Left lobe of liver (tissue), 2 donors: ENCODE measurements around the gene PRRC2A. TPM values are rescaled to one million over a fixed set of nuclear protein-coding genes. Genes with fewer than 3 reads are reported as not detected.

Experiments used
- ATAC-seq: fragments of 200-7000 bp; cut with Tn5 transposase; one replicate; pipeline ENCODE4 v1.9.1; 2020; ENCODE audit warnings: mild to moderate bottlenecking, moderate library complexity
- DNase-seq: peaks from one replicate; pipeline ENCODE4 v3.0.0-alpha.2; 2020; ENCODE audit warnings: low spot score
- total RNA-seq: library from RNA; stranded (reverse); gene quantifications from one replicate; pipeline ENCODE4 v1.2.1, GENCODE V29; 2021
- donor health status: DM: no; HTN: no; CAD: no; lungs with moderate emphysema.
- donor health status: DM: no; HTN: yes; CAD: no.

PRRC2A gene
- 47.3 TPM for total RNA-seq

- peak; percentile 87 for ATAC-seq
Observed at GRCh38 chr6:31620586-31621319, at the start of gene PRRC2A. Gene PRRC2A (plus strand): TSS chr6:31620715. CDS start chr6:31622790, 2,075 bp downstream.

GRCh38 chr6:31572041-31572911 is 48.2 kb upstream of the PRRC2A start, which contains the start of gene LTA:
Gene LTA (plus strand): TSS chr6:31572289. CDS start chr6:31572743, 454 bp downstream.
- DNase-seq (no peak), ATAC-seq (no peak)

More at GRCh38 chr6:31620586-31621319, at the start of gene PRRC2A:
- DNase-seq = no peak

GRCh38 chr6:31573239-31574105 is 47.0 kb upstream of the PRRC2A start:
- DNase-seq (no peak), ATAC-seq (no peak)

GRCh38 chr6:31574106-31575061 is 46.1 kb upstream of the PRRC2A start:
- DNase-seq = no peak
- ATAC-seq = no peak

GRCh38 chr6:31575335-31575901 is 45.1 kb upstream of the PRRC2A start, which contains the start of gene TNF:
Gene TNF (plus strand): TSS chr6:31575565. CDS start chr6:31575742, 177 bp downstream.
- ATAC-seq (peak; percentile 41), DNase-seq (no peak)

- DNase-seq (no peak), ATAC-seq (no peak)
Observed at GRCh38 chr6:31575952-31576685, 44.4 kb upstream of the PRRC2A start.

- DNase-seq (no peak), ATAC-seq (no peak)
Observed at GRCh38 chr6:31576897-31577578, 43.5 kb upstream of the PRRC2A start.

- ATAC-seq (no peak), DNase-seq (no peak)
Observed at GRCh38 chr6:31577579-31577966, 42.9 kb upstream of the PRRC2A start.

- ATAC-seq = no peak
Observed at GRCh38 chr6:31578184-31579118, 42.1 kb upstream of the PRRC2A start.

GRCh38 chr6:31579119-31579505 is 41.4 kb upstream of the PRRC2A start:
- ATAC-seq (no peak), DNase-seq (no peak)

More at GRCh38 chr6:31578184-31579118, 42.1 kb upstream of the PRRC2A start:
- DNase-seq = no peak

- DNase-seq (no peak), ATAC-seq (no peak)
Observed at GRCh38 chr6:31579546-31580437, 40.7 kb upstream of the PRRC2A start.

GRCh38 chr6:31580438-31580740 is 40.1 kb upstream of the PRRC2A start:
- DNase-seq (no peak), ATAC-seq (no peak)

- peak; percentile 87 for DNase-seq
- peak; percentile 98 for ATAC-seq
Observed at GRCh38 chr6:31580807-31581433, 39.6 kb upstream of the PRRC2A start.

- ATAC-seq = peak; percentile 65
- no peak for DNase-seq
Observed at GRCh38 chr6:31581434-31582229, 38.9 kb upstream of the PRRC2A start.

GRCh38 chr6:31582230-31582643 is 38.3 kb upstream of the PRRC2A start, which contains the start of gene LTB:
Gene LTB (minus strand): TSS chr6:31582424. CDS start chr6:31582417, 7 bp downstream.
- DNase-seq (no peak), ATAC-seq (no peak)
